Measurements from ENCODE around the gene SDK1.

The SDK1 gene

GRCh38 chr7:4144172-4144701 lies 843.2 kb downstream of the SDK1 start:
- no peaks in the 10 kb centered on the region for H3K79me1 ChIP-seq (replicated peaks; ENCODE audit: low read length, poor library complexity, severe bottlenecking)

GRCh38 chr7:4144811-4145510 lies 843.9 kb downstream of the SDK1 start:
- H3K9ac ChIP-seq (ENCODE audit: low read length): peak overlapping the region; percentile 26
- peak overlapping the region in 1 of 2 experiments; percentile 29 for H3K18ac ChIP-seq (ENCODE audit: low read depth in 1 of 2, low read length in 2 of 2)
- no peak overlapping the region for H4K91ac ChIP-seq (ENCODE audit: low read length)
- peaks cover 6 to 14% of the 10 kb centered on the region in 2 experiments for H3K27me3 ChIP-seq (ENCODE audit: control insufficient read depth in 1 of 2, insufficient read depth in 1 of 2, low read length in 2 of 2)
- no peak overlapping the region for H2AK5ac ChIP-seq (ENCODE audit: low read length, severe bottlenecking)
- H3K4me2 ChIP-seq (ENCODE audit: low read length, poor library complexity, severe bottlenecking): peak overlapping the region; percentile 50
- H2BK120ac ChIP-seq (ENCODE audit: low read depth, low read length): no peak overlapping the region
- H2BK15ac ChIP-seq (ENCODE audit: low read depth, poor library complexity, severe bottlenecking): no peak overlapping the region
- peaks cover 10% of the 10 kb centered on the region for H3K4me1 ChIP-seq (ENCODE audit: control insufficient read depth, insufficient read depth, low read depth, low read length)
- H3K4me3 ChIP-seq (ENCODE audit: insufficient read depth in 1 of 2, low read depth in 1 of 2, low read length in 2 of 2): peak overlapping the region in 1 of 2 experiments; percentile 49
- H3K79me1 ChIP-seq (replicated peaks; ENCODE audit: low read length, poor library complexity, severe bottlenecking): no peaks in the 10 kb centered on the region
- no peak overlapping the region for H2BK5ac ChIP-seq (ENCODE audit: low read depth, low read length, poor library complexity, severe bottlenecking)
- H2BK12ac ChIP-seq (ENCODE audit: low read length in 2 of 2): no peak overlapping the region
- peak overlapping the region in 1 of 2 experiments; percentile 38 for H3K14ac ChIP-seq (ENCODE audit: low read length in 2 of 2)
- peak overlapping the region; percentile 50 for H4K8ac ChIP-seq (ENCODE audit: low read length)
- no peak overlapping the region for H3K4ac ChIP-seq (ENCODE audit: low read depth in 1 of 2, low read length in 2 of 2)
- peak; percentile 18 for DNase-seq
- no peaks in the 10 kb centered on the region for H3K9me3 ChIP-seq (ENCODE audit: control insufficient read depth, low read length)
- H3K36me3 ChIP-seq (ENCODE audit: control insufficient read depth in 1 of 2, insufficient read depth in 2 of 2, low read depth in 1 of 2, low read length in 2 of 2): peaks cover 0 to 23% of the 10 kb centered on the region in 2 experiments
- 26% methylated on average over 25 of the region's 25 CpGs for WGBS
- H3K23ac ChIP-seq (ENCODE audit: low read length in 2 of 2): peak overlapping the region in 1 of 2 experiments; percentile 25
- no peak overlapping the region for H3K27ac ChIP-seq (ENCODE audit: low read length, poor library complexity, severe bottlenecking)
- peak overlapping the region; percentile 36 for H2AFZ ChIP-seq (ENCODE audit: low read depth, low read length)

More at GRCh38 chr7:4144172-4144701, 843.2 kb downstream of the SDK1 start:
- Histone ChIP-seq H2AFZ (ENCODE audit: low read depth, low read length) (peak overlapping the region; percentile 36), H2BK12ac (ENCODE audit: low read length in 2 of 2) (no peak overlapping the region), H3K23ac (ENCODE audit: low read length in 2 of 2) (peak overlapping the region in 1 of 2 experiments; percentile 25), H4K91ac (ENCODE audit: low read length) (peak overlapping the region; percentile 3), H3K27me3 (ENCODE audit: control insufficient read depth in 1 of 2, insufficient read depth in 1 of 2, low read length in 2 of 2) (peaks cover 6 to 14% of the 10 kb centered on the region in 2 experiments), H3K4ac (ENCODE audit: low read depth in 1 of 2, low read length in 2 of 2) (no peak overlapping the region), H2BK15ac (ENCODE audit: low read depth, poor library complexity, severe bottlenecking) (no peak overlapping the region), H3K4me1 (ENCODE audit: control insufficient read depth, insufficient read depth, low read depth, low read length) (peaks cover 10% of the 10 kb centered on the region), H3K4me2 (ENCODE audit: low read length, poor library complexity, severe bottlenecking) (peak overlapping the region; percentile 50), H3K9ac (ENCODE audit: low read length) (peak overlapping the region; percentile 26), H3K18ac (ENCODE audit: low read depth in 1 of 2, low read length in 2 of 2) (peak overlapping the region; percentile 29 to 58), H2BK120ac (ENCODE audit: low read depth, low read length) (no peak overlapping the region), H4K8ac (ENCODE audit: low read length) (peak overlapping the region; percentile 50), H2BK5ac (ENCODE audit: low read depth, low read length, poor library complexity, severe bottlenecking) (no peak overlapping the region), H3K14ac (ENCODE audit: low read length in 2 of 2) (peak overlapping the region in 1 of 2 experiments; percentile 38), H3K36me3 (ENCODE audit: control insufficient read depth in 1 of 2, insufficient read depth in 2 of 2, low read depth in 1 of 2, low read length in 2 of 2) (peaks cover 0 to 16% of the 10 kb centered on the region in 2 experiments), H3K4me3 (ENCODE audit: insufficient read depth in 1 of 2, low read depth in 1 of 2, low read length in 2 of 2) (peak overlapping the region in 1 of 2 experiments; percentile 49), H2AK5ac (ENCODE audit: low read length, severe bottlenecking) (no peak overlapping the region), H3K9me3 (ENCODE audit: control insufficient read depth, low read length) (no peaks in the 10 kb centered on the region), H3K27ac (ENCODE audit: low read length, poor library complexity, severe bottlenecking) (no peak overlapping the region)
- DNase-seq: no peak
- 62% methylated on average over 20 of the region's 20 CpGs for WGBS

GRCh38 chr7:4145576-4145975 lies 844.5 kb downstream of the SDK1 start:
- Histone ChIP-seq H3K18ac (ENCODE audit: low read depth in 1 of 2, low read length in 2 of 2) (no peak overlapping the region), H2BK120ac (ENCODE audit: low read depth, low read length) (no peak overlapping the region), H3K4me1 (ENCODE audit: control insufficient read depth, insufficient read depth, low read depth, low read length) (peaks cover 10% of the 10 kb centered on the region), H3K23ac (ENCODE audit: low read length in 2 of 2) (no peak overlapping the region), H2AK5ac (ENCODE audit: low read length, severe bottlenecking) (no peak overlapping the region), H2BK12ac (ENCODE audit: low read length in 2 of 2) (no peak overlapping the region), H2BK15ac (ENCODE audit: low read depth, poor library complexity, severe bottlenecking) (no peak overlapping the region), H3K14ac (ENCODE audit: low read length in 2 of 2) (no peak overlapping the region), H2AFZ (ENCODE audit: low read depth, low read length) (no peak overlapping the region), H3K4me3 (ENCODE audit: insufficient read depth in 1 of 2, low read depth in 1 of 2, low read length in 2 of 2) (no peak overlapping the region), H3K27ac (ENCODE audit: low read length, poor library complexity, severe bottlenecking) (no peak overlapping the region), H3K36me3 (ENCODE audit: control insufficient read depth in 1 of 2, insufficient read depth in 2 of 2, low read depth in 1 of 2, low read length in 2 of 2) (peaks cover 0 to 23% of the 10 kb centered on the region in 2 experiments), H4K8ac (ENCODE audit: low read length) (no peak overlapping the region), H4K91ac (ENCODE audit: low read length) (no peak overlapping the region), H2BK5ac (ENCODE audit: low read depth, low read length, poor library complexity, severe bottlenecking) (no peak overlapping the region), H3K79me1 (replicated peaks; ENCODE audit: low read length, poor library complexity, severe bottlenecking) (no peaks in the 10 kb centered on the region), H3K27me3 (ENCODE audit: control insufficient read depth in 1 of 2, insufficient read depth in 1 of 2, low read length in 2 of 2) (peaks cover 6 to 14% of the 10 kb centered on the region in 2 experiments), H3K9me3 (ENCODE audit: control insufficient read depth, low read length) (no peaks in the 10 kb centered on the region), H3K9ac (ENCODE audit: low read length) (no peak overlapping the region), H3K4me2 (ENCODE audit: low read length, poor library complexity, severe bottlenecking) (no peak overlapping the region), H3K4ac (ENCODE audit: low read depth in 1 of 2, low read length in 2 of 2) (no peak overlapping the region)
- 89% methylated on average over 14 of the region's 14 CpGs for WGBS
- no peak for DNase-seq

- no peak overlapping the region for H3K4ac ChIP-seq (ENCODE audit: low read depth in 1 of 2, low read length in 2 of 2)
- H3K79me1 ChIP-seq (replicated peaks; ENCODE audit: low read length, poor library complexity, severe bottlenecking): no peaks in the 10 kb centered on the region
- DNase-seq: no peak
- no peak overlapping the region for H4K8ac ChIP-seq (ENCODE audit: low read length)
- 90% methylated on average over 28 of the region's 28 CpGs for WGBS
- no peak overlapping the region for H3K18ac ChIP-seq (ENCODE audit: low read depth in 1 of 2, low read length in 2 of 2)
- no peak overlapping the region for H4K91ac ChIP-seq (ENCODE audit: low read length)
- H2BK12ac ChIP-seq (ENCODE audit: low read length in 2 of 2): no peak overlapping the region
- H3K36me3 ChIP-seq (ENCODE audit: control insufficient read depth in 1 of 2, insufficient read depth in 2 of 2, low read depth in 1 of 2, low read length in 2 of 2): peaks cover 0 to 27% of the 10 kb centered on the region in 2 experiments
- no peak overlapping the region for H2BK15ac ChIP-seq (ENCODE audit: low read depth, poor library complexity, severe bottlenecking)
- H2AFZ ChIP-seq (ENCODE audit: low read depth, low read length): no peak overlapping the region
- no peaks in the 10 kb centered on the region for H3K9me3 ChIP-seq (ENCODE audit: control insufficient read depth, low read length)
- no peak overlapping the region for H2AK5ac ChIP-seq (ENCODE audit: low read length, severe bottlenecking)
- H3K27me3 ChIP-seq (ENCODE audit: control insufficient read depth in 1 of 2, insufficient read depth in 1 of 2, low read length in 2 of 2): peaks cover 6 to 14% of the 10 kb centered on the region in 2 experiments
- no peak overlapping the region for H3K23ac ChIP-seq (ENCODE audit: low read length in 2 of 2)
- H3K4me1 ChIP-seq (ENCODE audit: control insufficient read depth, insufficient read depth, low read depth, low read length): peaks cover 10% of the 10 kb centered on the region
- no peak overlapping the region for H3K4me2 ChIP-seq (ENCODE audit: low read length, poor library complexity, severe bottlenecking)
- H2BK120ac ChIP-seq (ENCODE audit: low read depth, low read length): no peak overlapping the region
- no peak overlapping the region for H3K9ac ChIP-seq (ENCODE audit: low read length)
- no peak overlapping the region for H2BK5ac ChIP-seq (ENCODE audit: low read depth, low read length, poor library complexity, severe bottlenecking)
- no peak overlapping the region for H3K14ac ChIP-seq (ENCODE audit: low read length in 2 of 2)
- no peak overlapping the region for H3K4me3 ChIP-seq (ENCODE audit: insufficient read depth in 1 of 2, low read depth in 1 of 2, low read length in 2 of 2)
- no peak overlapping the region for H3K27ac ChIP-seq (ENCODE audit: low read length, poor library complexity, severe bottlenecking)
Observed at GRCh38 chr7:4147926-4148620, 847.0 kb downstream of the SDK1 start.

All from mesenchymal stem cell (in vitro differentiated cells and primary cell).